Measurements from ENCODE around the gene KCTD4.

KCTD4 gene

DNA sequence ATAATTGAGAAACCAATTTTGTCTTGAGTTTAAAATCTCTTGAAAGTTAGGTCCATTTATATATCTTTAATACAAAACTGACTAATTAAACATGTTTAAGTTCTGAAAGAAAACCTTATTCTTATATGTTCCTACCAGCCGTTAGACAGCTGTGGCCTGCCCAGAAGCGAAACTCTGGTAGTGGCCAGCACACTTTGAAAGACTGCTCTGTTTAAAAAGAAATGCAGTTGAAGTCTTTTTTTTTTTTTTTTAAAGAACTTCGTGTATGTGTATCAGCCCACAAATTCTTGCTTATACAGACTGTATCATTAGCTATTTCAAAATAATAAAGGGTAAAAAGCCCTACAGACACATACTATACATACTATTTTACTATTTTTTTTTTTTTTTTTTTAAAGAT, 34.0 kb downstream of the KCTD4 start:
- Histone ChIP-seq H3K9ac (ENCODE audit: low read length) (no peak overlapping the region), H3K4me3 (ENCODE audit: low read length) (no peak overlapping the region), H3K36me3 (ENCODE audit: control insufficient read depth, insufficient read depth, low read length) (no peaks in the 10 kb centered on the region), H3K27me3 (ENCODE audit: control insufficient read depth, insufficient read depth, low read length) (no peaks in the 10 kb centered on the region), H3K4me1 (ENCODE audit: control insufficient read depth, insufficient read depth, low read length) (peaks cover 7% of the 10 kb centered on the region), H3K9me3 (ENCODE audit: control insufficient read depth, low read length) (no peaks in the 10 kb centered on the region)

DNA sequence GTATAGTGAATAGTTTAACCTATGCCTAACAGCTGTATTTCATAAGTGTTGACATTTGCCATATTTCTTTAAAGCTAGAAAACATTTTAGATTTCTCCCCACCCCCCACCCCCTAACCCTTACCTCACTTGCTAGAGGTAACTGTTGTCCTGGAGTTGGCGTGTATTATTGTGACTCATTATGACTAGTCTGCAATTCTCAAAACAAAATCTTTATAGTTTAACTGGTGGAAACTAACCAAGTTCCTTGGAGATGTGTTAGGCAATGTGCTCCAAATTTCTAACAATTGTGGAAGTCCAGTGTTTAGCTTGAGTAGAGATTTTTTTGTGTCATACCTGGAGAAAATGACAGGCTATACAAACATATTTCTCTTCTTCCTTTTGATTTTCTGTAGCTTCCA, 38.0 kb downstream of the KCTD4 start:
- Histone ChIP-seq H3K9ac (ENCODE audit: low read length) (no peak overlapping the region), H3K27me3 (ENCODE audit: control insufficient read depth, insufficient read depth, low read length) (no peaks in the 10 kb centered on the region), H3K4me1 (ENCODE audit: control insufficient read depth, insufficient read depth, low read length) (peaks cover 7% of the 10 kb centered on the region), H3K9me3 (ENCODE audit: control insufficient read depth, low read length) (no peaks in the 10 kb centered on the region), H3K36me3 (ENCODE audit: control insufficient read depth, insufficient read depth, low read length) (no peaks in the 10 kb centered on the region), H3K4me3 (ENCODE audit: low read length) (no peak overlapping the region)

DNA sequence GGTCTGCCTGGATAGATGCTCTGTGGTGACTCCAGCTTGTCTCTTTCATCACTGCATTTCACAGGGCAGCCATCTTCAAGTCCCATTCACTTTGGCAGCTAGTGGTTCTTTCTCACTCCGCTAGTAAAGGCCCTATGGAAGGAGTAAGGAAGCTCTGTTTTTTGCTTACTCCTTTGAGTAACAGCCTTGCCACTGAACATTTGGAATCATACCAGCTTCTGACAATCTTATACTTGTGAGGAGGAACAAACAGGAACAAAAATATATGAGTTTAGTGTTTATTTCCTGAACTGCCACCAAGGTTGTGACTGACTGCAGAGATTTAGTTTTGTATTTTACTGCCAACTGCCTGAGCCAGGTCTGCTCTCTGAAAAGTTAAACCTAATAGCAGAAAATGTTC, 38.7 kb downstream of the KCTD4 start:
- Histone ChIP-seq H3K9me3 (ENCODE audit: control insufficient read depth, low read length) (no peaks in the 10 kb centered on the region), H3K4me3 (ENCODE audit: low read length) (no peak overlapping the region), H3K27me3 (ENCODE audit: control insufficient read depth, insufficient read depth, low read length) (no peaks in the 10 kb centered on the region), H3K9ac (ENCODE audit: low read length) (no peak overlapping the region), H3K4me1 (ENCODE audit: control insufficient read depth, insufficient read depth, low read length) (peaks cover 7% of the 10 kb centered on the region), H3K36me3 (ENCODE audit: control insufficient read depth, insufficient read depth, low read length) (no peaks in the 10 kb centered on the region)

DNA sequence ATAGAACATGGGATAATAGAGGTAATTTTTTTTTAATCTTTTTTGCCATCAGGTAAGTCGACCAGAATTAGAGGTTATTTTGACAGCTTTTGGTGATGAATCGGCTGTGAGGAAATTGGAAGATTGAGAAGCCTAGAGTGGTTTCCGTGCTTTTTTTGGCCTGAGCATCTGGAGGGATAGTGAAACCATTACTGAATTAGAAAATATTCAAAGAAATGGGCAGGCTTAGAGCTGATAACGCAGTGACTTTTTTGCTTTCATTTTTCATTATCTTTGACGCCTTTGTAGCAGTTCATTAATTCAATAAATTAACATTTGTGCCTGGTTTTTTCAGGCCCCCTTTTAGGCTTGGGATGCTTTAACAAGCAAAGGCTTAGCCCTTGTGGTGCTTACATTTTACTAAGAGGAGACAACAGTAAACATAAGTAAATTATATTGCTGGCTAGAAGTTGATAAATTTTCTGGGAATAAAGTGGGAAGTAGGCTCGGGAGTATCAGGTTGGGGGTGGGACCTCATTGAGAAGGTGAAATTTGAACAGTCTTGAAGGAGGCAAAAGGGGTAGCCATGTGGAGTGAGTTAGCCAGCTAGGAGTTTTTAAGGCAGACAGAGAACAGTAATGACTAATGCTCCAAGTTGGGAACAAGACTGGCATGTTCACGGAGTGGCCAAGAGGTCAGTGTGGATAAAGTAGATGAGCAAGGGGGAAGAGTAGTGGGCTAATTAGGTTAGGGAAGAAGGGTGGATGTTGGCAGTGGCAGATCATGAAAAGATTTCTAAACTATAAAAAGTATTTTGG, 44.1 kb downstream of the KCTD4 start:
- no peaks in the 10 kb centered on the region for H3K9me3 ChIP-seq (ENCODE audit: control insufficient read depth, low read length)
- H3K4me1 ChIP-seq (ENCODE audit: control insufficient read depth, insufficient read depth, low read length) = no peaks in the 10 kb centered on the region
- no peaks in the 10 kb centered on the region for H3K36me3 ChIP-seq (ENCODE audit: control insufficient read depth, insufficient read depth, low read length)
- H3K27me3 ChIP-seq (ENCODE audit: control insufficient read depth, insufficient read depth, low read length) = no peaks in the 10 kb centered on the region
- no peak overlapping the region for H3K9ac ChIP-seq (ENCODE audit: low read length)
- H3K4me3 ChIP-seq (ENCODE audit: low read length) = no peak overlapping the region

DNA sequence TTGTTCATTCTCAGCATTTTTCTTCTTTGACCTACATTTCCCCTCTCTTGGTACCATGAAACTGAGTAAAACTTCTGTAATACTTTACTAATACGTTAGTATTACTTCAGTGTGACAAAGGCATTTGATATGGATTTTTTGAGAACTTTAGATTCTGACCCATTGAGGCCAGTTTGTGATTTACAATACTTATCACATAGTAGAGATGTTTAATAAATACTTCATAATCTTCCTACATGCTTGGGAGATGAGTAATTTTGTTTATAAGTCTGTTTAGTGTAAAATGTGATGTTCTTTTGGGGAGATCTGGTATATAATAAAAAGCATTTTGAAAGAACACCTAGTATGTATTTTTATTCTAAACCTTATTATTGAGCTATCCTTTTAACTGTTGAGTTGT, 50.9 kb downstream of the KCTD4 start:
- Histone ChIP-seq H3K36me3 (ENCODE audit: control insufficient read depth, insufficient read depth, low read length) (no peaks in the 10 kb centered on the region), H3K27me3 (ENCODE audit: control insufficient read depth, insufficient read depth, low read length) (no peaks in the 10 kb centered on the region), H3K9ac (ENCODE audit: low read length) (no peak overlapping the region), H3K4me1 (ENCODE audit: control insufficient read depth, insufficient read depth, low read length) (no peaks in the 10 kb centered on the region), H3K9me3 (ENCODE audit: control insufficient read depth, low read length) (no peaks in the 10 kb centered on the region), H3K4me3 (ENCODE audit: low read length) (no peak overlapping the region)

DNA sequence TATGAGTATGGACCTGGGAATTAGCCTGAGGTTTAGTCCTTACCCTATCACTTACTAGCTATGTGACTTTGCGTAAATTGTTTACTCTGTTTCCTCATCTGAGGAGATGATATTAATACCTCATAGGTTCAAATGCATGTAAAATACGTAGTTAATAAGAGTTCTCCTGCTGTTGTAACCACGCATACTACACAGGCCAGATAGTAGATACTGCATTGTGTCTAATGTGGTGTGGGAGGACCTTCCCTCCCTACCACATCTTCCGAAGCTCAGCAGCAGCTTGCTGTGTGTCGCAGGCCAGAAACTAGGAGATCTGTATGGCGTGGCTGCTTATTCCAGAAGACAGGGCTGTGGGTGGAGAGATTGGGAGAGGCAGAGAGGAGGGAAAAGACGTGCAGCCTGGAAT, 57.5 kb downstream of the KCTD4 start:
- no peak overlapping the region for H3K4me3 ChIP-seq (ENCODE audit: low read length)
- H3K9ac ChIP-seq (ENCODE audit: low read length) = no peak overlapping the region
- no peaks in the 10 kb centered on the region for H3K9me3 ChIP-seq (ENCODE audit: control insufficient read depth, low read length)
- no peaks in the 10 kb centered on the region for H3K27me3 ChIP-seq (ENCODE audit: control insufficient read depth, insufficient read depth, low read length)
- no peaks in the 10 kb centered on the region for H3K4me1 ChIP-seq (ENCODE audit: control insufficient read depth, insufficient read depth, low read length)
- no peaks in the 10 kb centered on the region for H3K36me3 ChIP-seq (ENCODE audit: control insufficient read depth, insufficient read depth, low read length)

Data from mucosa of stomach (tissue), 1 donor.